SK-N-SH (cell line): ENCODE data around the gene PUDP.
A peak's percentile ranks its signal among the peaks of the same experiment; 100 is the strongest.

Source experiments
- JUND ChIP-seq: IDR thresholded peaks from 2 replicates; pipeline ENCODE4 v1.4.0; 2012
- NFIC ChIP-seq: IDR thresholded peaks from 2 replicates; pipeline ENCODE4 v1.4.0; 2012; ENCODE audit warnings: borderline replicate concordance
- POLR2AphosphoS5 ChIP-seq: IDR thresholded peaks from 2 replicates; pipeline ENCODE4 v1.6.1; 2012; ENCODE audit warnings: low read depth, low read length
- TF ChIP-seq, protein P1 (sequence below): fragments of 150-350 bp; IDR thresholded peaks from 2 replicates; pipeline ENCODE4 v1.6.1; 2016; ENCODE audit warnings: mild to moderate bottlenecking, low read depth, low read length
- TF ChIP-seq, protein P2 (sequence below): fragments of 200-600 bp; sonication (generic); IDR thresholded peaks from 2 replicates; pipeline ENCODE4 v1.6.1; 2017; ENCODE audit warnings: antibody characterized with exemption, mild to moderate bottlenecking, moderate library complexity
- TF ChIP-seq, protein P3 (sequence below): IDR thresholded peaks from 2 replicates; pipeline ENCODE4 v1.4.0; 2012; ENCODE audit warnings: low read depth

DNA sequence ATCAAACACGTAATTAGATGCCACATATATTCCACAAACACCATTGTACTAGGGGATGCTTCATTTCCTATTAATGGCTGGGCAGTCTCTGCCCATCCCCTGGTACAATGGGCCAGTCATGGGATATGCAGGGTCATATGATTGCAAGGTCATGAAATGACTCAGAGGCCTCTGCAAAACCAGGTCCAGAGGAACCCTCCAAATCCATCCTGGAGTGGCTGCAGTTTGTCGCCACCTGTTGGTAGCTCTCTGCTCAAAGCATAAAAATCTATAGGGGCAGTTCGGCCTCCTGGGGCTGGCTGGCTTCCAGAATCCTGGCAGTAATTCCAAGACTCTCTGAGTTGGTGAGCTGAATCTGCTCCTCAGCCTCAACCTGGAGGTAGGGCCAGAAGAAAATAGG is 22.9 kb upstream of the PUDP start:
- TF ChIP-seq JUND: no peak
- TF ChIP-seq, protein P1, sequence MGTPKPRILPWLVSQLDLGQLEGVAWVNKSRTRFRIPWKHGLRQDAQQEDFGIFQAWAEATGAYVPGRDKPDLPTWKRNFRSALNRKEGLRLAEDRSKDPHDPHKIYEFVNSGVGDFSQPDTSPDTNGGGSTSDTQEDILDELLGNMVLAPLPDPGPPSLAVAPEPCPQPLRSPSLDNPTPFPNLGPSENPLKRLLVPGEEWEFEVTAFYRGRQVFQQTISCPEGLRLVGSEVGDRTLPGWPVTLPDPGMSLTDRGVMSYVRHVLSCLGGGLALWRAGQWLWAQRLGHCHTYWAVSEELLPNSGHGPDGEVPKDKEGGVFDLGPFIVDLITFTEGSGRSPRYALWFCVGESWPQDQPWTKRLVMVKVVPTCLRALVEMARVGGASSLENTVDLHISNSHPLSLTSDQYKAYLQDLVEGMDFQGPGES: no peak
- no peak for TF ChIP-seq NFIC
- TF ChIP-seq, protein P2, sequence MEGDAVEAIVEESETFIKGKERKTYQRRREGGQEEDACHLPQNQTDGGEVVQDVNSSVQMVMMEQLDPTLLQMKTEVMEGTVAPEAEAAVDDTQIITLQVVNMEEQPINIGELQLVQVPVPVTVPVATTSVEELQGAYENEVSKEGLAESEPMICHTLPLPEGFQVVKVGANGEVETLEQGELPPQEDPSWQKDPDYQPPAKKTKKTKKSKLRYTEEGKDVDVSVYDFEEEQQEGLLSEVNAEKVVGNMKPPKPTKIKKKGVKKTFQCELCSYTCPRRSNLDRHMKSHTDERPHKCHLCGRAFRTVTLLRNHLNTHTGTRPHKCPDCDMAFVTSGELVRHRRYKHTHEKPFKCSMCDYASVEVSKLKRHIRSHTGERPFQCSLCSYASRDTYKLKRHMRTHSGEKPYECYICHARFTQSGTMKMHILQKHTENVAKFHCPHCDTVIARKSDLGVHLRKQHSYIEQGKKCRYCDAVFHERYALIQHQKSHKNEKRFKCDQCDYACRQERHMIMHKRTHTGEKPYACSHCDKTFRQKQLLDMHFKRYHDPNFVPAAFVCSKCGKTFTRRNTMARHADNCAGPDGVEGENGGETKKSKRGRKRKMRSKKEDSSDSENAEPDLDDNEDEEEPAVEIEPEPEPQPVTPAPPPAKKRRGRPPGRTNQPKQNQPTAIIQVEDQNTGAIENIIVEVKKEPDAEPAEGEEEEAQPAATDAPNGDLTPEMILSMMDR: peak; percentile 63
- TF ChIP-seq, protein P3, sequence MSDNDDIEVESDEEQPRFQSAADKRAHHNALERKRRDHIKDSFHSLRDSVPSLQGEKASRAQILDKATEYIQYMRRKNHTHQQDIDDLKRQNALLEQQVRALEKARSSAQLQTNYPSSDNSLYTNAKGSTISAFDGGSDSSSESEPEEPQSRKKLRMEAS: no peak
- TF ChIP-seq POLR2AphosphoS5: no peak
